Gastrocnemius medialis (tissue), 4 donors: ENCODE data around the gene GPRC6A.

Experiments used
- POLR2A ChIP-seq, 2 donors: fragments of 450-650 bp; IDR thresholded peaks; one replicate each; pipeline ENCODE4 v1.6.1; 2017; ENCODE audit warnings: antibody characterized with exemption in 2 of 2, mild to moderate bottlenecking in 2 of 2, moderate library complexity in 2 of 2
- TF ChIP-seq, protein P1 (sequence below), 5 experiments: fragments of 450-650 bp in 3 of 5; fragments of 200-600 bp in 2 of 5; sonication (generic) in 2 of 5; IDR thresholded peaks in 4 of 5; conservative IDR thresholded peaks in 1 of 5; 1 replicate in 4 of 5; 2 replicates in 1 of 5; pipeline ENCODE4 v1.5.1; 2016 to 2019; ENCODE audit warnings: antibody characterized with exemption in 5 of 5, mild to moderate bottlenecking in 3 of 5, moderate library complexity in 3 of 5

DNA sequence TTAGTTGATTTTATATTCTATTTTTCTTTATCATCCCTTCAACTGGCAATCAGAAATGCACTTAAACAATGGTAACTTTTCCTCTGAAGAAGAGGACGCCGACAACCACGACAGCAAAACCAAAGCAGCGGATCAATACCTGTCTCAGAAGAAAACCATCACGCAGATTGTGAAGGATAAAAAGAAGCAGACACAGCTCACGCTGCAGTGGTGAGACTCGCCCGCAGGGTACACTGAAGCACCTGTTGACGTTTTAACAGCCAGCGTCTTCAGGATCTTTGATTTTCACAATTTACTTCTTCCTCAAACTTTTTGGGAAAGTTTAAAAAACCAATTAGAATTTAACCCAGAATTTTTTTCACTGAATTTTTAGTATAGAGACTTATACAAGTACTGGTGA is 48.9 kb upstream of the GPRC6A start:
- TF ChIP-seq POLR2A (IDR thresholded peaks at IDR 0.05), result no peak
- TF ChIP-seq, protein P1, sequence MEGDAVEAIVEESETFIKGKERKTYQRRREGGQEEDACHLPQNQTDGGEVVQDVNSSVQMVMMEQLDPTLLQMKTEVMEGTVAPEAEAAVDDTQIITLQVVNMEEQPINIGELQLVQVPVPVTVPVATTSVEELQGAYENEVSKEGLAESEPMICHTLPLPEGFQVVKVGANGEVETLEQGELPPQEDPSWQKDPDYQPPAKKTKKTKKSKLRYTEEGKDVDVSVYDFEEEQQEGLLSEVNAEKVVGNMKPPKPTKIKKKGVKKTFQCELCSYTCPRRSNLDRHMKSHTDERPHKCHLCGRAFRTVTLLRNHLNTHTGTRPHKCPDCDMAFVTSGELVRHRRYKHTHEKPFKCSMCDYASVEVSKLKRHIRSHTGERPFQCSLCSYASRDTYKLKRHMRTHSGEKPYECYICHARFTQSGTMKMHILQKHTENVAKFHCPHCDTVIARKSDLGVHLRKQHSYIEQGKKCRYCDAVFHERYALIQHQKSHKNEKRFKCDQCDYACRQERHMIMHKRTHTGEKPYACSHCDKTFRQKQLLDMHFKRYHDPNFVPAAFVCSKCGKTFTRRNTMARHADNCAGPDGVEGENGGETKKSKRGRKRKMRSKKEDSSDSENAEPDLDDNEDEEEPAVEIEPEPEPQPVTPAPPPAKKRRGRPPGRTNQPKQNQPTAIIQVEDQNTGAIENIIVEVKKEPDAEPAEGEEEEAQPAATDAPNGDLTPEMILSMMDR (IDR thresholded peaks at IDR 0.05 in 4 of 5, conservative IDR thresholded peaks at IDR 0.05 in 1 of 5), result no peak
